ENCODE results near the gene UHMK1.
A peak's percentile ranks its signal among the peaks of the same experiment; 100 is the strongest.
"Not testable (repeated sequence)": the region's sequence is repeated elsewhere in the genome, so short reads cannot be mapped to it uniquely, and the experiment has no call there.

The UHMK1 gene

GRCh38 chr1:162497723-162498495, at the start of gene UHMK1:
Gene UHMK1 (plus strand): TSS chr1:162497818. CDS start chr1:162498001, 183 bp downstream.
- peak; percentile 98 for DNase-seq

GRCh38 chr1:162454361-162454760, 43.3 kb upstream of the UHMK1 start:
- DNase-seq, result not testable (repeated sequence)

GRCh38 chr1:162456323-162456722, 41.3 kb upstream of the UHMK1 start:
- peak; percentile 13 for DNase-seq

GRCh38 chr1:162458236-162458635, 39.4 kb upstream of the UHMK1 start:
- DNase-seq, result no peak

- DNase-seq, result not testable (repeated sequence)
Measured at GRCh38 chr1:162462425-162462824, 35.2 kb upstream of the UHMK1 start.

GRCh38 chr1:162463021-162463420, 34.6 kb upstream of the UHMK1 start:
- no peak for DNase-seq

GRCh38 chr1:162466797-162467196, 30.8 kb upstream of the UHMK1 start:
- DNase-seq, result peak; percentile 57

- DNase-seq, result no peak
Measured at GRCh38 chr1:162470216-162470615, 27.4 kb upstream of the UHMK1 start.

- DNase-seq, result peak; percentile 23
Measured at GRCh38 chr1:162471290-162471853, 26.2 kb upstream of the UHMK1 start.

- DNase-seq, result no peak
Measured at GRCh38 chr1:162475089-162475488, 22.5 kb upstream of the UHMK1 start.

GRCh38 chr1:162475539-162476185, 22.0 kb upstream of the UHMK1 start:
- peak; percentile 29 for DNase-seq

GRCh38 chr1:162476620-162477019, 21.0 kb upstream of the UHMK1 start:
- DNase-seq, result no peak

- no peak for DNase-seq
Measured at GRCh38 chr1:162485236-162485635, 12.4 kb upstream of the UHMK1 start.

GRCh38 chr1:162487241-162487640, 10.4 kb upstream of the UHMK1 start:
- DNase-seq, result no peak

GRCh38 chr1:162488219-162488618, 9.4 kb upstream of the UHMK1 start:
- DNase-seq, result no peak

GRCh38 chr1:162495531-162496233, 1.9 kb upstream of the UHMK1 start:
- DNase-seq, result not testable (repeated sequence)

GRCh38 chr1:162497104-162497722, 405 bp upstream of the UHMK1 start:
- no peak for DNase-seq

GRCh38 chr1:162498496-162498810, 835 bp downstream of the UHMK1 start:
- DNase-seq, result no peak

GRCh38 chr1:162500805-162501204, 3.2 kb downstream of the UHMK1 start:
- no peak for DNase-seq

- DNase-seq, result no peak
Measured at GRCh38 chr1:162502077-162502476, 4.5 kb downstream of the UHMK1 start.

GRCh38 chr1:162502928-162503327, 5.3 kb downstream of the UHMK1 start:
- DNase-seq, result no peak

- no peak for DNase-seq
Measured at GRCh38 chr1:162527314-162527713, 29.7 kb downstream of the UHMK1 start.

GRCh38 chr1:162530307-162530987, 32.8 kb downstream of the UHMK1 start:
- no peak for DNase-seq
